AG08396 (cell line): ENCODE measurements around the gene APEH.

ENCODE experiments used
- DNase-seq: peaks from one replicate; pipeline ENCODE4 v3.0.0; 2012; ENCODE audit warnings: low spot score, mixed read lengths

The APEH gene

DNA sequence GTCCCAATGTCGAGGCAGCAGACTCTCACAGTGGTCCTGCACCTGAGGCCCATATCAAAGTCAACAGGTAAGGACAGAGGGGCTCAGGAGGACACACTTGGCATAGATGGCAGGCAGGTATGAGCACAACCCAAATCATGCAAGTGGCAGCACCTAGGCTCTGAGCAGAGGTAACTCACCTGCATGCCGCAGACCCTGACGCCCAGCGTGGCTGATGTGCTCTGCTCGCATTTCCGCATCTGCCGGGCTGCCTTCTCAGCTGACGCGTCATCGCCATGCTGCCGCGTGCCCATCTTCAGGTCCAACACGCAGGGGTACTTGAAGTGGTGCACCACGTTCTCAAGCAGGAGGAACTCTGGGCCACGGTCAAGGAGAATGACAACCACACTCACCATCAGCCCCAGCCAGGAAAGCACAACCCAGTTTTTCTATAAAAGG, 53.8 kb downstream of the APEH start:
- no peak for DNase-seq

DNA sequence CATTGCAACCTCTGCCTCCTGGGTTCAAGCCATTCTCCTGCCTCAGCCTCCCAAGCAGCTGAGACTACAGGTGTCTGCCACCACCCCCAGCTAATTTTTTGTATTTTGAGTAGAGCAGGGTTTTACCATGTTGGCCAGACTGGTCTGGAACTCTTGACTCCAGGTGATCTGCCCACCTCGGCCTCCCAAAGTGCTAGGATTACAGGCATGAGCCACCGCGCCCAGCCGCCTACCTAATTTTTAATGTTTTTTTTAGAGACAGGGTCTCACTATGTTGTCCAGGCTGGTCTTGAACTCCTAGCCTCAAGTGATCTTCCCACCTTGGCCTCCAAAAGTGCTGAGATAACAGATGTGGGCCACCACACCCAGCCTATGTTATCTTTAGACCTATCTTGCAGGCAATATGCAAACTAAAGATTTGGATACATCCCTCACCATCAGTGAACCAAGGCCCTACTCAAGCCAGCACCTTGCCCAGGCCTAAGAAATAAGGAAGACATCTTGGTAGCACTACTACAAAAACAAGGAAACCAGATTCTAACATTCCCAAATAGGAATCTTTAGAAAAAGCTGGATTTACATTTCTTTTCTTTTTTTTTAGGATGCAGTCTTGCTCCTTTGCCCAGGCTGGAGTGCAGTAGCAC, 55.9 kb downstream of the APEH start:
- DNase-seq = no peak

DNA sequence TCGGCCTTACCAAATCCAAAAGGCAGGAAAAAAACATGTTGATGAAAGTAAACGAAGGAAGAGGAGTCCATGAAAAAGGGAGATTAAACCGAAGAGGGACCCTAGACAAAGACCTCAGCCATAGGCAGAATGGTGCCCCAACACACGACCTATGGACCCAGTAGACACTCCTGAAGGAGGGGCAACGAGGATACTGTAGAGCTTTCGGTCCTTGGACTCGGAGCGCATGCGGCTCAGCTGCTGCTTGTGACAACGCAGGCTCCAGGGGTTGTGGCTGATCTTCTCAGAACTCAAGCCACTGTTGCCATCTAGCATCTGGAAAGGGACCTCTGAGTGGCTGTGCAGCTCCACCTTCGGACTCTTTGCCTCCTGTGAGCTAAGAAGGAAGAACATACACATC, 58.4 kb downstream of the APEH start:
- DNase-seq = no peak

DNA sequence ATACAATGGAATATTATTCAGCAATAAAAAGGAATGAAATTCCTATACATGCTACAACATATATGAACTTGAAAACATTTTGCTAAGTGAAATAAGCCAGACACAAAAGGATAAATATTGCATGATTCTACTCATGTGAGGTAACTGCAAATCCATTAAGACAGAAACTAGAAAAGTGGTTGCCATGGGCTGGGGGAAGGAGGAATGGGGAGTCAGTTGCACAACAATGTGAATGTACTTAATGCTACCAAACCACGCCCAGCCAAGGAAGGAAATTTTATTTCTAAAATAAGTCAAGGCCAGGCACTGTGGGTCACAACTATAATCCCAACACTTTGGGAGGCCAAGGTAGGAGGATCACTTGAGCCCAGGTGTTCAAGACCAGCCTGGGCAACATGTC, 59.4 kb downstream of the APEH start:
- DNase-seq = no peak
